ENCODE measurements around the gene RSU1. TPM values are rescaled to one million over a fixed set of nuclear protein-coding genes. Genes with fewer than 3 reads are reported as not detected.

The RSU1 gene
- total and polyA plus RNA-seq, 10 of the 15 experiments (the other 5 are each of a cell fraction or from before 2014, with no cell fraction given), result 49.2 to 139 (median 81.3) TPM

GRCh38 chr10:16804123-16804522 lies 13.1 kb downstream of the RSU1 start:
- H3K4me3 ChIP-seq, result no peak overlapping the region
- FAIRE-seq, result no peak
- H3K27me3 ChIP-seq (replicated peaks in 1 of 2; ENCODE audit: control insufficient read depth in 2 of 2, insufficient read depth in 2 of 2, low read length in 1 of 2), result no peaks in the 10 kb centered on the region
- ChIA-PET CTCF (interaction anchor here (0.7 to 3.2 kb wide), 5 partner anchors 8 to 26 kb away, joined by 3 to 16 read pairs (median 4); no protein-coding TSS in a partner anchor), SMC1A (ENCODE audit: uncharacterized antibody, unreplicated experiment) (interaction anchor here (1.2 to 2.4 kb wide), 5 partner anchors 8 to 367 kb away, joined by 3 to 11 read pairs (median 4); partner anchors contain the start of gene RSU1), RAD21 (ENCODE audit: unreplicated experiment) (interaction anchor here (0.6 to 2.0 kb wide), 2 partner anchors 13 to 902 kb away, joined by 3 to 5 read pairs; partner anchors contain the start of gene RSU1), POLR2A (interaction anchor here (0.9 kb wide), 1 partner anchor 15 kb away, joined by 3 read pairs; no protein-coding TSS in a partner anchor)
- peaks cover 10% of the 10 kb centered on the region for H3K79me2 ChIP-seq (ENCODE audit: control insufficient read depth, insufficient read depth, low read length)
- DNase-seq (ENCODE audit: low read depth, low spot score), result no peak
- H3K27ac ChIP-seq (ENCODE audit: control insufficient read depth, insufficient read depth), result no peak overlapping the region
- H3K36me3 ChIP-seq (ENCODE audit: control insufficient read depth in 2 of 2, insufficient read depth in 2 of 2, low read length in 1 of 2), result no peaks in the 10 kb centered on the region
- no peak overlapping the region for H2AFZ ChIP-seq (ENCODE audit: control insufficient read depth, low read depth, low read length)
- no peaks in the 10 kb centered on the region for H3K9me3 ChIP-seq (replicated peaks; ENCODE audit: control insufficient read depth, insufficient read depth, low read length)
- ATAC-seq, result no peak
- no TSS peak for BruUV-seq (replicated peaks)
- WGBS (ENCODE audit: insufficient coverage, insufficient replicate concordance, low lambda C conversion rate, missing lambda C conversion rate), result 95% methylated on average over 4 of the region's 4 CpGs
- no peak overlapping the region for H3K4me2 ChIP-seq (ENCODE audit: control insufficient read depth, insufficient read depth)
- H3K4me1 ChIP-seq (ENCODE audit: control insufficient read depth, insufficient read depth, low read length), result peaks cover 6% of the 10 kb centered on the region
- TF ChIP-seq SMARCA5 (IDR thresholded peaks at IDR 0.05) (peak; percentile 38; the same call in 1 of the 2 replicates), EZH2 (IDR thresholded peaks at IDR 0.05; ENCODE audit: borderline replicate concordance, control insufficient read depth, low read depth, low read length) (no peak)
- TF ChIP-seq, protein P1, sequence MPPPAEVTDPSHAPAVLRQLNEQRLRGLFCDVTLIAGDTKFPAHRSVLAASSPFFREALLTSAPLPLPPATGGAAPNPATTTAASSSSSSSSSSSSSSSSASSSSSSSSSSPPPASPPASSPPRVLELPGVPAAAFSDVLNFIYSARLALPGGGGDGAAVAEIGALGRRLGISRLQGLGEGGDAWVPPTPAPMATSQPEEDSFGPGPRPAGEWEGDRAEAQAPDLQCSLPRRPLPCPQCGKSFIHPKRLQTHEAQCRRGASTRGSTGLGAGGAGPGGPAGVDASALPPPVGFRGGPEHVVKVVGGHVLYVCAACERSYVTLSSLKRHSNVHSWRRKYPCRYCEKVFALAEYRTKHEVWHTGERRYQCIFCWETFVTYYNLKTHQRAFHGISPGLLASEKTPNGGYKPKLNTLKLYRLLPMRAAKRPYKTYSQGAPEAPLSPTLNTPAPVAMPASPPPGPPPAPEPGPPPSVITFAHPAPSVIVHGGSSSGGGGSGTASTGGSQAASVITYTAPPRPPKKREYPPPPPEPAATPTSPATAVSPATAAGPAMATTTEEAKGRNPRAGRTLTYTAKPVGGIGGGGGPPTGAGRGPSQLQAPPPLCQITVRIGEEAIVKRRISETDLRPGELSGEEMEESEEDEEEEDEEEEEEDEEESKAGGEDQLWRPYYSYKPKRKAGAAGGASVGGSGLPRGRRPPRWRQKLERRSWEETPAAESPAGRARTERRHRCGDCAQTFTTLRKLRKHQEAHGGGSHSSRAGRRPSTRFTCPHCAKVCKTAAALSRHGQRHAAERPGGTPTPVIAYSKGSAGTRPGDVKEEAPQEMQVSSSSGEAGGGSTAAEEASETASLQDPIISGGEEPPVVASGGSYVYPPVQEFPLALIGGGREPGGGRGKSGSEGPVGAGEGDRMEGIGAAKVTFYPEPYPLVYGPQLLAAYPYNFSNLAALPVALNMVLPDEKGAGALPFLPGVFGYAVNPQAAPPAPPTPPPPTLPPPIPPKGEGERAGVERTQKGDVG (CRISPR knock-in tag; IDR thresholded peaks at IDR 0.05), result no peak
- in situ Hi-C loops (cut with MboI) (loop anchor here (10.0 to 25.0 kb wide), 2 partner anchors 899 to 1858 kb away; partner anchors contain the start of genes ARL5B and NSUN6), intact Hi-C loops (cut with micrococcal nuclease; ENCODE audit: unreplicated experiment) (loop anchor here (10.0 kb wide), 1 partner anchor 899 kb away; no protein-coding TSS in a partner anchor)
- no peak overlapping the region for H3K9ac ChIP-seq (ENCODE audit: control insufficient read depth, insufficient read depth, low read length)
- no peaks in the 10 kb centered on the region for H4K20me1 ChIP-seq (ENCODE audit: control insufficient read depth, insufficient read depth)
